Measurements from ENCODE around the gene UTY. TPM values are rescaled to one million over a fixed set of nuclear protein-coding genes. Genes with fewer than 3 reads are reported as not detected.

Gene UTY
- total and polyA plus RNA-seq, 2 experiments from 2014 or later: not detected

DNA sequence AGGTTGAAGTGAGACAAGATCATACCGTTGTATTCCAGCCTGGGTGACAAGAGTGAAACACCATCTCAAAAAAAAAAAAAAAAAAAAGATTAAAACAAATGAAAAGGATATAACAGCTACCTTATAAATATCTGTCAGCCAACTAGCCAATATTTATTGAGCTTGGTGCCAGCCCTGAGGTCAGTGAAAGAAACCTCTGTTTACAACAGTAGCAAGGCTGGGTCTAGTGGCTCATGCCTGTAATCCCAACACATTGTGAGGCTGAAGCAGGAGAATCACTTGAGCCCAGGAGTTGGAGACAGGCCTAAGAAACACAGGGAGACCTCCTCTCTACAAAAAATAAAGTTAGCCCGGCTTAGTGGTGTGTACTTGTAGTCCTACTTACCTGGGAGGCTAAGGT lies 12.6 kb upstream of the UTY start:
- Histone ChIP-seq H3K4me3 (no peak overlapping the region), H3K27ac (no peak overlapping the region), H4K20me1 (ENCODE audit: insufficient read depth, poor library complexity, severe bottlenecking) (no peaks in the 10 kb centered on the region), H3K27me3 (no peaks in the 10 kb centered on the region), H3K4me2 (no peak overlapping the region), H3K9me2 (replicated peaks; ENCODE audit: insufficient read depth) (no peaks in the 10 kb centered on the region), H2AFZ (no peak overlapping the region), H3K36me3 (replicated peaks; ENCODE audit: insufficient read depth, low read depth) (no peaks in the 10 kb centered on the region), H3K4me1 (ENCODE audit: insufficient read depth) (no peaks in the 10 kb centered on the region), H3K9me3 (ENCODE audit: low read depth) (no peaks in the 10 kb centered on the region), H3K79me2 (no peaks in the 10 kb centered on the region)
- no CpG with 5 or more reads among the region's 2 CpGs for WGBS (ENCODE audit: low lambda C conversion rate, missing lambda C conversion rate)
- DNase-seq (ENCODE audit: low spot score): no peak
- TF ChIP-seq EZH2phosphoT487 (IDR thresholded peaks at IDR 0.05; ENCODE audit: low read depth, severe bottlenecking, unreplicated experiment) (no peak), EZH2 (IDR thresholded peaks at IDR 0.05; ENCODE audit: borderline replicate concordance) (no peak), CTCF (IDR thresholded peaks at IDR 0.05; ENCODE audit: poor library complexity) (no peak)

GRCh38 chrY:13488738-13489137 lies 8.9 kb upstream of the UTY start:
- H3K9me3 ChIP-seq (ENCODE audit: low read depth): no peaks in the 10 kb centered on the region
- no peaks in the 10 kb centered on the region for H3K79me2 ChIP-seq
- no peak overlapping the region for H2AFZ ChIP-seq
- H3K4me1 ChIP-seq (ENCODE audit: insufficient read depth): no peaks in the 10 kb centered on the region
- H4K20me1 ChIP-seq (ENCODE audit: insufficient read depth, poor library complexity, severe bottlenecking): no peaks in the 10 kb centered on the region
- H3K27ac ChIP-seq: no peak overlapping the region
- no peaks in the 10 kb centered on the region for H3K9me2 ChIP-seq (replicated peaks; ENCODE audit: insufficient read depth)
- TF ChIP-seq EZH2 (IDR thresholded peaks at IDR 0.05; ENCODE audit: borderline replicate concordance) (no peak), CTCF (IDR thresholded peaks at IDR 0.05; ENCODE audit: poor library complexity) (no peak), EZH2phosphoT487 (IDR thresholded peaks at IDR 0.05; ENCODE audit: low read depth, severe bottlenecking, unreplicated experiment) (no peak)
- no peak for DNase-seq (ENCODE audit: low spot score)
- H3K4me3 ChIP-seq: no peak overlapping the region
- H3K36me3 ChIP-seq (replicated peaks; ENCODE audit: insufficient read depth, low read depth): no peaks in the 10 kb centered on the region
- no peaks in the 10 kb centered on the region for H3K27me3 ChIP-seq
- H3K4me2 ChIP-seq: no peak overlapping the region
- WGBS (ENCODE audit: low lambda C conversion rate, missing lambda C conversion rate): no CpG with 5 or more reads among the region's 1 CpG

DNA sequence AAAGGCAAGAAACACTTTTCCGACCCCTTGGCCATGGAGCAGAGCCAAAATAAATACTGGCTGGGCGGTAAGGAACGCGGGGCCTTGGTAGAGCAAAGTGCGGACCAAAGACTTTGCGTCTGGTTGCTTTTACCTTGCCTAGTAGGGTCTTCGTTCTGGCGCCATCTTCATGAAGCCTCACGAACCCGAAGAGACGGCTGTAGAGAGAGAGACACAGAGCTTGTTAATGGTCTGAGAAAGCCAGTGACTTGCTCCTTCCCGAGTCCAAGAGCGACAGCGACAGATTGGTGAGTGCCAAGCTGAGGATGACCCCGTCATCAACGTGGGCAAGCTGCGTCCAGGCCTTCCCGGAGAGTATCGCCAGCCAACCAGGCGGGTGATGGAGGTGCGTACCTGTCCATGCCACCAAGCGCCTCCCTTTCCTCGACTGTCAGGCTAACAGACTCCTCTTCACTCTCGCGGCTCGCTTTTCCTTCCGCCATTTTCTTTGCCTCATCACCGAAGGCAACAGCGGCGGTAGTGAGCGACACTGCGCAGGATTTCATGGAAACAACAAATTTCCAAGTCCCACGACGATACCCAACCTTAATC lies 617 bp downstream of the UTY start:
- no peaks in the 10 kb centered on the region for H3K9me3 ChIP-seq (ENCODE audit: low read depth)
- no peaks in the 10 kb centered on the region for H3K4me1 ChIP-seq (ENCODE audit: insufficient read depth)
- no peaks in the 10 kb centered on the region for H3K79me2 ChIP-seq
- no peaks in the 10 kb centered on the region for H3K36me3 ChIP-seq (replicated peaks; ENCODE audit: insufficient read depth, low read depth)
- H3K4me3 ChIP-seq: no peak overlapping the region
- TF ChIP-seq EZH2phosphoT487 (IDR thresholded peaks at IDR 0.05; ENCODE audit: low read depth, severe bottlenecking, unreplicated experiment) (no peak), CTCF (IDR thresholded peaks at IDR 0.05; ENCODE audit: poor library complexity) (no peak), EZH2 (IDR thresholded peaks at IDR 0.05; ENCODE audit: borderline replicate concordance) (no peak)
- H2AFZ ChIP-seq: no peak overlapping the region
- H3K4me2 ChIP-seq: no peak overlapping the region
- no peak for DNase-seq (ENCODE audit: low spot score)
- H3K27me3 ChIP-seq: no peaks in the 10 kb centered on the region
- no CpG with 5 or more reads among the region's 34 CpGs for WGBS (ENCODE audit: low lambda C conversion rate, missing lambda C conversion rate)
- H4K20me1 ChIP-seq (ENCODE audit: insufficient read depth, poor library complexity, severe bottlenecking): no peaks in the 10 kb centered on the region
- no peaks in the 10 kb centered on the region for H3K9me2 ChIP-seq (replicated peaks; ENCODE audit: insufficient read depth)
- H3K27ac ChIP-seq: no peak overlapping the region

All from hepatocyte (in vitro differentiated cells).